Mesothelial cell of epicardium (in vitro differentiated cells): ENCODE measurements around the gene FHIT. TPM values are rescaled to one million over a fixed set of nuclear protein-coding genes. Genes with fewer than 3 reads are reported as not detected.

Experiments
- DNase-seq, 2 experiments: peaks; one replicate each; pipeline ENCODE4 v3.0.0; 2021; ENCODE audit warnings: low spot score in 2 of 2; ENCODE audit not compliant: unreplicated experiment in 2 of 2
- H3K27ac Mint-ChIP-seq: 2 replicates; pipeline ENCODE4 v1.8.0; 2021; ENCODE audit warnings: mixed read lengths
- H3K27me3 Mint-ChIP-seq: 2 replicates; pipeline ENCODE4 v1.8.0; 2021; ENCODE audit warnings: low read depth, mixed read lengths
- H3K36me3 Mint-ChIP-seq: 2 replicates; pipeline ENCODE4 v1.8.0; 2021; ENCODE audit warnings: mixed read lengths
- H3K4me1 Mint-ChIP-seq: 2 replicates; pipeline ENCODE4 v1.8.0; 2021; ENCODE audit warnings: mixed read lengths
- H3K4me3 Mint-ChIP-seq: 2 replicates; pipeline ENCODE4 v1.8.0; 2021; ENCODE audit warnings: mild to moderate bottlenecking, moderate library complexity, mixed read lengths
- H3K9me3 Mint-ChIP-seq: 2 replicates; pipeline ENCODE4 v1.8.0; 2021; ENCODE audit warnings: mixed read lengths
- CTCF ChIP-seq: fragments of 200-600 bp; sonication (generic); IDR thresholded peaks from one replicate; pipeline ENCODE4 v1.5.0; 2021; ENCODE audit warnings: antibody characterized with exemption; ENCODE audit not compliant: unreplicated experiment
- total RNA-seq: library from RNA; stranded (reverse); gene quantifications from 3 replicates; pipeline ENCODE4 v1.2.1, GENCODE V29; 2021

FHIT gene
- total RNA-seq, 1 donor from 2014 or later, result 10.7 TPM

- TF ChIP-seq CTCF, result no peak
- Mint-ChIP-seq H3K27ac (no peak overlapping the region), H3K4me3 (no peak overlapping the region), H3K36me3 (no peaks in the 10 kb centered on the region), H3K4me1 (peaks cover 16% of the 10 kb centered on the region), H3K27me3 (peaks cover 8% of the 10 kb centered on the region), H3K9me3 (no peaks in the 10 kb centered on the region)
- no peak for DNase-seq
Measured at GRCh38 chr3:60308808-60309207, 942.4 kb downstream of the FHIT start.

- Mint-ChIP-seq H3K27me3 (peaks cover 8% of the 10 kb centered on the region), H3K4me1 (peaks cover 5% of the 10 kb centered on the region)
Measured at GRCh38 chr3:60307562-60308199, 943.6 kb downstream of the FHIT start.

GRCh38 chr3:60304112-60304511 lies 947.1 kb downstream of the FHIT start:
- no peak for TF ChIP-seq CTCF
- Mint-ChIP-seq H3K9me3 (peaks cover 4% of the 10 kb centered on the region), H3K36me3 (peaks cover 3% of the 10 kb centered on the region), H3K27me3 (no peaks in the 10 kb centered on the region), H3K4me1 (peaks cover 7% of the 10 kb centered on the region), H3K27ac (no peak overlapping the region), H3K4me3 (no peak overlapping the region)
- DNase-seq, result no peak

More at GRCh38 chr3:60307562-60308199, 943.6 kb downstream of the FHIT start:
- Mint-ChIP-seq H3K36me3 (no peaks in the 10 kb centered on the region), H3K9me3 (no peaks in the 10 kb centered on the region), H3K4me3 (no peak overlapping the region), H3K27ac (no peak overlapping the region)
- DNase-seq, result no peak
- TF ChIP-seq CTCF, result no peak

- Mint-ChIP-seq H3K36me3 (peaks cover 3% of the 10 kb centered on the region), H3K27me3 (no peaks in the 10 kb centered on the region), H3K9me3 (peaks cover 4% of the 10 kb centered on the region), H3K4me3 (no peak overlapping the region), H3K4me1 (peaks cover 16% of the 10 kb centered on the region), H3K27ac (no peak overlapping the region)
- DNase-seq, result no peak
- no peak for TF ChIP-seq CTCF
Measured at GRCh38 chr3:60303160-60303559, 948.1 kb downstream of the FHIT start.

- H3K36me3 Mint-ChIP-seq, result peaks cover 3% of the 10 kb centered on the region
- no peak overlapping the region for H3K27ac Mint-ChIP-seq
- H3K4me1 Mint-ChIP-seq, result peaks cover 15% of the 10 kb centered on the region
- no peak for TF ChIP-seq CTCF
- H3K27me3 Mint-ChIP-seq, result no peaks in the 10 kb centered on the region
- no peak for DNase-seq
- H3K9me3 Mint-ChIP-seq, result peaks cover 7% of the 10 kb centered on the region
- H3K4me3 Mint-ChIP-seq, result no peak overlapping the region
Measured at GRCh38 chr3:60301142-60301541, 950.1 kb downstream of the FHIT start.
